HG02884 (cell line): ENCODE measurements around the gene ADGRL3.
"Not testable (repeated sequence)": the region's sequence is repeated elsewhere in the genome, so short reads cannot be mapped to it uniquely, and the experiment has no call there.

ENCODE experiments used
- ATAC-seq: cut with Tn5 transposase; IDR thresholded peaks from one replicate; pipeline ENCODE4 v1.9.1; 2021; ENCODE audit warnings: mild to moderate bottlenecking, moderate library complexity; ENCODE audit not compliant: unreplicated experiment

Gene ADGRL3

GRCh38 chr4:61336488-61336887 is 136.4 kb downstream of the ADGRL3 start:
- ATAC-seq: no peak

GRCh38 chr4:61336916-61337315 is 136.8 kb downstream of the ADGRL3 start:
- ATAC-seq: no peak

- no peak for ATAC-seq
Measured at GRCh38 chr4:61342061-61342460, 141.9 kb downstream of the ADGRL3 start.

- ATAC-seq: no peak
Measured at GRCh38 chr4:61350932-61351331, 150.8 kb downstream of the ADGRL3 start.

- ATAC-seq: no peak
Measured at GRCh38 chr4:61356696-61357095, 156.6 kb downstream of the ADGRL3 start.

- no peak for ATAC-seq
Measured at GRCh38 chr4:61359301-61359700, 159.2 kb downstream of the ADGRL3 start.

- not testable (repeated sequence) for ATAC-seq
Measured at GRCh38 chr4:61372817-61373216, 172.7 kb downstream of the ADGRL3 start.

- ATAC-seq: no peak
Measured at GRCh38 chr4:61373901-61374440, 173.8 kb downstream of the ADGRL3 start.

- ATAC-seq: no peak
Measured at GRCh38 chr4:61374447-61374891, 174.3 kb downstream of the ADGRL3 start.

- no peak for ATAC-seq
Measured at GRCh38 chr4:61375301-61375700, 175.2 kb downstream of the ADGRL3 start.

- no peak for ATAC-seq
Measured at GRCh38 chr4:61376301-61376700, 176.2 kb downstream of the ADGRL3 start.

- ATAC-seq: no peak
Measured at GRCh38 chr4:61379406-61379805, 179.3 kb downstream of the ADGRL3 start.

GRCh38 chr4:61380865-61381264 is 180.7 kb downstream of the ADGRL3 start:
- no peak for ATAC-seq

GRCh38 chr4:61385256-61385655 is 185.1 kb downstream of the ADGRL3 start:
- ATAC-seq: no peak

GRCh38 chr4:61387372-61387771 is 187.2 kb downstream of the ADGRL3 start:
- ATAC-seq: not testable (repeated sequence)

- no peak for ATAC-seq
Measured at GRCh38 chr4:61389640-61390039, 189.5 kb downstream of the ADGRL3 start.

GRCh38 chr4:61395754-61396153 is 195.6 kb downstream of the ADGRL3 start:
- no peak for ATAC-seq

GRCh38 chr4:61397174-61397573 is 197.0 kb downstream of the ADGRL3 start:
- no peak for ATAC-seq

- ATAC-seq: no peak
Measured at GRCh38 chr4:61400439-61401038, 200.4 kb downstream of the ADGRL3 start.

- ATAC-seq: no peak
Measured at GRCh38 chr4:61401771-61402170, 201.6 kb downstream of the ADGRL3 start.

- ATAC-seq: no peak
Measured at GRCh38 chr4:61405307-61405706, 205.2 kb downstream of the ADGRL3 start.

GRCh38 chr4:61406677-61407076 is 206.6 kb downstream of the ADGRL3 start:
- ATAC-seq: no peak
